T-helper 17 cell (primary cell): ENCODE data around the gene CBR1. TPM values are rescaled to one million over a fixed set of nuclear protein-coding genes. Genes with fewer than 3 reads are reported as not detected.

ENCODE experiments used
- ATAC-seq: fragments of 150-1000 bp; cut with Tn5 transposase; 2 replicates; pipeline ENCODE4 v1.10.0; 2021; ENCODE audit warnings: mild to moderate bottlenecking, moderate library complexity
- DNase-seq, 3 donors: peaks; one replicate each; pipeline versions ENCODE4 v3.0.0 to v3.0.0-alpha.2; 2020 to 2021
- H3K9me3 ChIP-seq: one replicate; pipeline ENCODE4 v1.7.0; 2013; ENCODE audit warnings: low read length, mild to moderate bottlenecking; ENCODE audit not compliant: control insufficient read depth, poor library complexity, severe bottlenecking
- H3K27ac Mint-ChIP-seq: one replicate; pipeline ENCODE4 v1.8.0; 2022; ENCODE audit warnings: mild to moderate bottlenecking, moderate library complexity, mixed read lengths
- H3K27me3 Mint-ChIP-seq: one replicate; pipeline ENCODE4 v1.8.0; 2022; ENCODE audit warnings: mixed read lengths
- H3K36me3 Mint-ChIP-seq: one replicate; pipeline ENCODE4 v1.8.0; 2022; ENCODE audit warnings: low read depth, mixed read lengths
- H3K4me1 Mint-ChIP-seq: one replicate; pipeline ENCODE4 v1.8.0; 2022; ENCODE audit warnings: mild to moderate bottlenecking, mixed read lengths
- H3K4me3 Mint-ChIP-seq: one replicate; pipeline ENCODE4 v1.8.0; 2022; ENCODE audit warnings: mild to moderate bottlenecking, moderate library complexity, mixed read lengths
- total RNA-seq, 4 donors: library from RNA in 2 of 4; stranded (reverse) in 2 of 4; gene quantifications; one replicate each; pipeline ENCODE4 v1.2.3 and lab custom pipeline; 2022 to 2026

The CBR1 gene
- total RNA-seq, 2 donors from 2014 or later, result 4.2 to 6.3 TPM

DNA sequence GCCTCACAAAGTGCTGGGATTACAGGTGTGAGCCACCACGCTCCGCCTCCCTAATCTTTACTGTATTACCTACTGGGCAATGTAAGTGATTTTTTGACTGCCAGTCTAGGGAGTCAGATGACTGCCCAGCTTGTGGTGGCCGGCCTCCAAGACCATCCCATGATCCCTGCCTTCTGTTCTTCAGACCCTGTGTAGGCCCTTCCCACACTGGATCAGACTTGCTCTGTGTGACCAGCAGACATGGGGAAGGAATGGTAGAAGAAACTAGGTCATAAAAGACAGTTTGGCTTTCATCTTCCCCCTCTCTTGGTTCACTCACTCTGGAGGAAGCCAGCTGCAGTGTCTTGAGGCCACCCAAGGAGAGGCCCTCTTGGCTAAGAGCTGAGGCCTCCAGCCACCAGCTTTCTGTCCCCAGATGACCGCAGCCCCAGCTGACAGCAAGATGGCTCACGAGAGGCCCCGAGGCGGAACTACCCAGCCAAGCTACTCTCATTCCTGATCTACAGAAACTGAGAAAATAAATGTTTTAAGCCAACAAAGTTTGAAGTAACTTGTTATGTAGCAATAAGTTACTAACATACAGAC, 50.6 kb downstream of the CBR1 start:
- Mint-ChIP-seq H3K4me1 (peaks cover 3% of the 10 kb centered on the region), H3K27me3 (no peaks in the 10 kb centered on the region), H3K27ac (peak overlapping the region; percentile 39), H3K4me3 (no peak overlapping the region), H3K36me3 (no peaks in the 10 kb centered on the region)
- DNase-seq (no peak), ATAC-seq (no peak)
- H3K9me3 ChIP-seq, result no peaks in the 10 kb centered on the region

Other genes starting within 250 kb of the CBR1 start
- 10 to 100 TPM; 16.5 to 19.1 TPM for gene SETD4, start 9.5 kb upstream of the CBR1 start, total RNA-seq
- gene CBR3, start 65.1 kb downstream of the CBR1 start, total RNA-seq, result 1 to 10 TPM; 2.2 to 3.1 TPM
- gene DOP1B, start 86.8 kb downstream of the CBR1 start, total RNA-seq, result 10 to 100 TPM; 25.3 to 35.0 TPM